AG04450 (cell line): Measurements from ENCODE around the gene TXNDC9. TPM values are rescaled to one million over a fixed set of nuclear protein-coding genes. Genes with fewer than 3 reads are reported as not detected.

Source experiments
- CTCF ChIA-PET: fragments of 300-600, 350-600 bp; formaldehyde crosslinking; extraction: SDS; loops from one replicate; lab custom pipeline; 2022; ENCODE audit warnings: antibody characterized with exemption, inconsistent platforms; lab: Charles Lee
- POLR2A ChIA-PET: fragments of 350-600 bp; formaldehyde crosslinking; extraction: SDS; loops from one replicate; lab custom pipeline; 2021; ENCODE audit warnings: antibody characterized with exemption, inconsistent platforms; lab: Yijun Ruan, JAX
- DNase-seq: peaks from one replicate; pipeline ENCODE4 v3.0.0-alpha.2; 2011; ENCODE audit warnings: low read depth, low spot score
- H3K27ac ChIP-seq: one replicate; pipeline ENCODE4 v1.5.1; 2012; ENCODE audit warnings: low read depth, low read length, control low read depth
- H3K27me3 ChIP-seq: one replicate; pipeline ENCODE4 v1.6.0; 2012; ENCODE audit warnings: low read length; ENCODE audit not compliant: control insufficient read depth, insufficient read depth
- H3K4me3 ChIP-seq: 2 replicates; pipeline ENCODE4 v1.5.1; 2011; ENCODE audit warnings: mild to moderate bottlenecking, low read depth, low read length, control low read depth
- H3K9me3 ChIP-seq: 2 replicates; pipeline ENCODE4 v1.5.1; 2012; ENCODE audit warnings: low read length; ENCODE audit not compliant: control insufficient read depth, insufficient read depth
- CTCF ChIP-seq: IDR thresholded peaks from 2 replicates; pipeline ENCODE4 v1.5.1; 2011; ENCODE audit warnings: low read depth, low read length, control low read depth, inconsistent platforms
- polyA plus RNA-seq: library from polyadenylated mRNA; depleted of rRNA; stranded (reverse); fragments of >200 nt; gene quantifications from 2 replicates; pipeline ENCODE4 v1.2.3, GENCODE V29; 2011; rRNA removed

TXNDC9 gene
- polyA plus RNA-seq, 1 experiment: 59.7 TPM

DNA sequence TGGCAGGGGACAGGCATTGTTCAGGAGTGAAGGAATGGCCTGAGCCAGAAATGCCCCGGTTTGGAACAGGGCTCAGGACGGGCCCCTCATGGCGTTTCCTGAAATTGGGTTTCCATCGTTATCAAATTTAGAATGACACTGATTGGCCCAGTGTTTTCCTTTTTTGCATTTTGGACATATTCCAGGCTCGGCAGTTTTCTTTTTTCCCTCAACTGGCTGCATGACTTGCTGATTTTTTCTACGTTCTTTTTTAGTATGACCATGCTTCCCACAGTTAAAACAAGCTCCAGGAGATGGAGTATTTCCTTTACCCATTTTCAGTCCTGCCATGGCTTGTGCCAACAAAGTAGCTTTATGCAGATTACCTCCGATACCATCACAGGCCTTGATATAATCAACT lies 60.3 kb downstream of the TXNDC9 start:
- H3K9me3 ChIP-seq: peaks cover 8% of the 10 kb centered on the region
- ChIA-PET CTCF (no interaction called here), POLR2A (no interaction called here)
- DNase-seq: no peak
- peaks cover 7% of the 10 kb centered on the region for H3K27me3 ChIP-seq
- TF ChIP-seq CTCF: no peak
- no peak overlapping the region for H3K27ac ChIP-seq
- no peak overlapping the region for H3K4me3 ChIP-seq

Other genes starting within 250 kb of the TXNDC9 start
- 0.14 TPM in 1 of 2 replicates, not detected in the other for gene C2orf15, start 194.6 kb downstream of the TXNDC9 start, polyA plus RNA-seq
- 1.4 and 1.8 TPM in 2 replicates for gene TSGA10, start 181.4 kb downstream of the TXNDC9 start, polyA plus RNA-seq
- gene LIPT1, start 181.4 kb downstream of the TXNDC9 start, polyA plus RNA-seq: 6.0 and 7.3 TPM in 2 replicates
- 19.2 and 27.2 TPM in 2 replicates for gene MITD1, start 155.3 kb downstream of the TXNDC9 start, polyA plus RNA-seq
- gene MRPL30, start 155.1 kb downstream of the TXNDC9 start, polyA plus RNA-seq: 29.9 and 38.3 TPM in 2 replicates
- not detected in 2 replicates for gene LYG2, start 80.7 kb downstream of the TXNDC9 start, polyA plus RNA-seq
- 0.52 and 0.86 TPM in 2 replicates for gene LYG1, start 35.1 kb downstream of the TXNDC9 start, polyA plus RNA-seq
- 18.7 and 25.2 TPM in 2 replicates for gene EIF5B, start 1.1 kb upstream of the TXNDC9 start, polyA plus RNA-seq
- 24.2 and 26.4 TPM in 2 replicates for gene REV1, start 153.7 kb upstream of the TXNDC9 start, polyA plus RNA-seq